GM19238 (cell line): Measurements from ENCODE around the gene OGFR.

Experiments
- DNase-seq: peaks from one replicate; pipeline ENCODE4 v3.0.0; 2011; ENCODE audit warnings: low spot score; ENCODE audit not compliant: insufficient read length

Gene OGFR

GRCh38 chr20:62858058-62858830, 53.6 kb downstream of the OGFR start:
- no peak for DNase-seq

DNA sequence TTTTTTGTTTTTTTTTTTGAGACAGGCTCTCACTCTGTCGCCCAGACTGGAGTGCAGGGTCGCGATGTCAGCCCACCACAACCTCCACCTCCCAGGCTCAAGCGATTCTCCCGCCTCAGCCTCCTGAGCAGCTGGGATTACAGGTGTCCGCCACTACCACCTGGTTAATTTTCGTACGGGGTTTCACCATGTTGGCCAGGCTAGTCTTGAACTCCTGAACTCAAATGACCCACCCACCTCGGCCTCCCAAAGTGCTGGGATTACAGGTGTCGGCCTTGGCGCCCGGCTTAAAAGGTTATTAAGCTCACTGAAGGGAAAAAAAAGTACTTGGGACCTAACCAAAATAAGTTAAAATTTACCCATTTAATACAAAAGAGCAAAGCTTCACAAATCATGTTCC, 55.1 kb downstream of the OGFR start:
- DNase-seq, result no peak

GRCh38 chr20:62860391-62860923, 55.8 kb downstream of the OGFR start:
- DNase-seq, result no peak

- DNase-seq, result no peak
Observed at GRCh38 chr20:62860924-62861691, 56.5 kb downstream of the OGFR start.

DNA sequence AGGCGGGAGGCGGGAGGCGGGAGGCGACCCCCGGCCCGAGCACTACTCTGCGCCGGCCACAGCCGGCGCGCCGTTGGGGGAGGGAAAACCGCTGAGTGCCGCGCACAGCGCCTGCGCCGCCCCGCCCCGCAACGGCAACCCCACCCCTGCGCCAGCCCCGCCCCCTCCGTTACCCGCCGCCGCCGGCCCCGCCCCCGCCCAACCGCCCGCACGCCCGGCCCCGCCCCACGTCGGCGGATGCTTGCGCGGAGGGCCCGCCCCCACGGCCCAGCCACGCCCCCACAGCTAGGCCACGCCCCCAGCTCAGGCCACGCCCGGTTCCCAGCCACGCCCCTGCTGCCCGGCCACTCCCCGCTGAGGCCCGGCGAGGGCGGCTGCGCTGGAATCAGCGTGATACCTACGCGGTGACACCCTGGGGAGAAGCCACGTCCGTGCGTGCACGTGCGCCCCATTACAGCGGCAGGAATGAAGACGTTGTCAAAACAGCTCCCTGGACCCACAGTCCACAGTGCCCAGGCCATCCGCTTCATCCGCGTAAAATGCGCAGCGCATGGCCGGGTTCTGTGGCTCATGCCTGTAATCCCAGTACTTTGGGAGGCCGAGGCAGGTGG, 57.2 kb downstream of the OGFR start, which contains the start of gene TCFL5:
Gene TCFL5 (minus strand): TSS at position 97 of the 611 bp plus-strand sequence. CDS start 152 bp downstream, outside the sequence.
- peak; percentile 79 for DNase-seq
